Hepatocyte (in vitro differentiated cells): ENCODE measurements around the gene CEACAM7.

Experiments used
- EZH2 ChIP-seq: fragments of 200-600 bp; sonication (generic); IDR thresholded peaks from 2 replicates; pipeline ENCODE4 v1.6.1; 2016; ENCODE audit warnings: antibody characterized with exemption, mild to moderate bottlenecking, borderline replicate concordance
- EZH2phosphoT487 ChIP-seq: fragments of 200-600 bp; sonication (generic); IDR thresholded peaks from one replicate; pipeline ENCODE4 v1.6.1; 2018; ENCODE audit warnings: antibody characterized with exemption, mild to moderate bottlenecking, low read depth, moderate library complexity; ENCODE audit not compliant: unreplicated experiment, severe bottlenecking
- TF ChIP-seq, protein P1 (sequence below): fragments of 200-600 bp; sonication (generic); IDR thresholded peaks from 2 replicates; pipeline ENCODE4 v1.5.1; 2016; ENCODE audit warnings: antibody characterized with exemption, mild to moderate bottlenecking; ENCODE audit not compliant: poor library complexity

DNA sequence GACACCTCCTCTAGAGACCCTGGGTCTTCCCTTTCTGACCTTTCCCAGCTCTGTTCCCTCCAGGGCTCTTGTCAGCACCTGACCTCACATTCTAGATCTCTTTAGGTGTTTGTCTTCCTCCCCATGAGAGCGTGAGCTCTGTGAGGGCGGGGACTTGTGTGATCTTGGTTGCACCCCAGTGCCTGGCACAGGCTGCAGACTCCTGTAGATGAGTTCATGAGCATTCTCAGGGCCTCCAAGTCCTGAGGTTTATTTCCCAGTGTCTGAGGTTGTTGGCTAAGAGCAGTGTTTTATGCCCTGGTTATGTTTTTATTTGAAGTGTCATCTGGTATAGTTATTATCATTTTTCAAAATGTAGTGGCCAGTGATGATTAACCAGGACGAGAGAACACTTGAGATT lies 61.8 kb downstream of the CEACAM7 start:
- TF ChIP-seq, protein P1, sequence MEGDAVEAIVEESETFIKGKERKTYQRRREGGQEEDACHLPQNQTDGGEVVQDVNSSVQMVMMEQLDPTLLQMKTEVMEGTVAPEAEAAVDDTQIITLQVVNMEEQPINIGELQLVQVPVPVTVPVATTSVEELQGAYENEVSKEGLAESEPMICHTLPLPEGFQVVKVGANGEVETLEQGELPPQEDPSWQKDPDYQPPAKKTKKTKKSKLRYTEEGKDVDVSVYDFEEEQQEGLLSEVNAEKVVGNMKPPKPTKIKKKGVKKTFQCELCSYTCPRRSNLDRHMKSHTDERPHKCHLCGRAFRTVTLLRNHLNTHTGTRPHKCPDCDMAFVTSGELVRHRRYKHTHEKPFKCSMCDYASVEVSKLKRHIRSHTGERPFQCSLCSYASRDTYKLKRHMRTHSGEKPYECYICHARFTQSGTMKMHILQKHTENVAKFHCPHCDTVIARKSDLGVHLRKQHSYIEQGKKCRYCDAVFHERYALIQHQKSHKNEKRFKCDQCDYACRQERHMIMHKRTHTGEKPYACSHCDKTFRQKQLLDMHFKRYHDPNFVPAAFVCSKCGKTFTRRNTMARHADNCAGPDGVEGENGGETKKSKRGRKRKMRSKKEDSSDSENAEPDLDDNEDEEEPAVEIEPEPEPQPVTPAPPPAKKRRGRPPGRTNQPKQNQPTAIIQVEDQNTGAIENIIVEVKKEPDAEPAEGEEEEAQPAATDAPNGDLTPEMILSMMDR = no peak
- TF ChIP-seq EZH2phosphoT487 (no peak), EZH2 (no peak)
